Activated CD4-positive, alpha-beta T cell treated with anti-CD3 and anti-CD28 coated beads, Interleukin-2, amount 50 U/mL, for 1 hour (primary cell): Measurements from ENCODE around the gene CCRL2.
"Not testable (repeated sequence)": the region's sequence is repeated elsewhere in the genome, so short reads cannot be mapped to it uniquely, and the experiment has no call there.

Source experiments
- DNase-seq: peaks from one replicate; pipeline ENCODE4 v3.0.0-alpha.2; 2020

The CCRL2 gene

DNA sequence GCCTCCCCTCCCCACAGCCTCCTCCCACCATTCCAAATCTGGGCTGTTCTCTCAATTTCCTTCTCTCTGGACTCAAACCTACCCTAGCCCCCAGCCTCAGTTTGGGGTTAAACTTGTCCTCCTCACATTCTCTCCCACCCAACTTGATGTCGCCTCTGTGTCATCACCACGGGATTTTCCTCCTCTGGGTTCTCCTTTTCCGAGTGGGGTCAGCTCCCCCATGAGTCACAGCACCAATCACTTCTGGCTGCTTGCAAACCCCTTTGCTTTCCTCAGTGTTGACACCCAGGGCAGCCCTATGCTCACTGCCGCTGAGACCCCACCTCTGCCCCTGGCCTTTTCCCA lies 644 bp upstream of the CCRL2 start:
- DNase-seq = no peak

GRCh38 chr3:46407970-46408369 lies 911 bp downstream of the CCRL2 start:
- DNase-seq = no peak

GRCh38 chr3:46408853-46409252 lies 1.8 kb downstream of the CCRL2 start:
- DNase-seq = no peak

DNA sequence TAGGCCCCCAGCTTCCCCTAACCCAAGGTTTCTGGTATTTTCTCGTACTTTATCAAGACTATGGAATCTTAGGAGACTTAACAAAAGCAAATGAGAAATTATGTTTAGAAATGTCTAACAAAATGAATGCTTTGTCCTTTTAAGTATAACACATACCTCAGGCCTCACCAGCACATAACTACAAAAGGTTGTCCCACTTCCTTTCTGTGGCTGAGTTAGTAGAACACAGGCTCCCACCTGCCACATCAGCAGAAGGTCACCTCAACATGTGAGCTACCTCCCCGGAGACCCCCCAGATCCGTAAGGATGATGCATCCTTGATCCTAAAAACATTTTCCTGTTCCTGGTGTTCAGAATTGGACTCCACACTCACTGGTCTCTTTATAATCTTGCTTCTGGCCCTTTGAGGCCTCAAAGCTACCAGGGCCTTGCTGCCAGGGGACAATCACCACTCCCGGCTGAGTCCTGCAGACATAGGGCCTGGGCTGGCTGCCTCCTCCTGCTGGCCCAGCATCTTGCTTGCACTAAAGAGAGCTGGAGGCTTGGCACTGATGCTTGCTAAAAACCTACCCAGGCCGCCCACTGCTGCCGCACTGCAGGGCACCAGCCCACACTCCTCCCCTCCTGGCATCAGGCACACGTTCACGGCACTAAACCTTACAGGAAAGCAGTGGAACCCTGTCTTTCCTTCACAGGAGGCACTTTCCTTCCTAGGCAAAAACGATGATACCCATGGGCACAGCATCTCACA lies 2.9 kb downstream of the CCRL2 start:
- DNase-seq = no peak

DNA sequence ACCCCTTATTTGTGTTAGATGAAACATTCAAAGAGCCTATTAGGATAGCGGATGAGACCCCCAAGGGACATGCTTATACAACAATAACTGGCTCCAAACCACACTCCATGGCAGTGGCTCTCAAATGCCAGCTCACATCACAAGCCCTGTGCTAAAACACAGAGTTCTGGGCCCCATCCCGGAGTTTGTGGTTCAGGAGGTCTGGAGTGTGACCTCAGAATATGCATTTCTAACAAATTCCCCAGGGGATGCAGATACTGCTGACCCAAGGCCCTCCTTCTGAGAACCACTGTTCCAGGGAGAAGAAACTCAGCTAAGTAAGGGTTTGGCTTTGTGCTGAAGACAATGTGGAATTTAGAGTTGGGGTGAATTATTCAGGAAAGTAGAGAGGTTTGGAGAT lies 3.6 kb downstream of the CCRL2 start:
- DNase-seq = no peak

DNA sequence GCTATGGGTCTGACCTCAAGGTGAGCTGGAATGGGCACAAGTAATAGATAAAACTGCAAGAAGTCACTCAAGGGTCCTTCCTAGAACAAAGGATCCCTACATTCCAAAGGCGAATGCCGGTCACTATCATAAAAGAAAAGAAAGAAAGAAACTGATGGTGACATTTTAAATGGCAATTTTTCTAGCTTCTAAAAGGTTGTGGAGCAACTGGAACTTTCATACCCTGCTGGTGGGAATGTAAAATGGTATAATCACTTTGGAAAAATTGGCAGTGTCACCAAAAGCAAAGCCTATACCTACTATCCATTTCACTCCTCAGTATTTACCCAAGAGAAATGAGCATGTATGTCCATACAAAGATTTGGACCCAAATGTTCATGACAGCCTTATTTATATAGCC lies 4.2 kb downstream of the CCRL2 start:
- no peak for DNase-seq

GRCh38 chr3:46412786-46413298 lies 5.8 kb downstream of the CCRL2 start:
- DNase-seq = no peak

GRCh38 chr3:46413951-46414350 lies 6.9 kb downstream of the CCRL2 start:
- DNase-seq = no peak

DNA sequence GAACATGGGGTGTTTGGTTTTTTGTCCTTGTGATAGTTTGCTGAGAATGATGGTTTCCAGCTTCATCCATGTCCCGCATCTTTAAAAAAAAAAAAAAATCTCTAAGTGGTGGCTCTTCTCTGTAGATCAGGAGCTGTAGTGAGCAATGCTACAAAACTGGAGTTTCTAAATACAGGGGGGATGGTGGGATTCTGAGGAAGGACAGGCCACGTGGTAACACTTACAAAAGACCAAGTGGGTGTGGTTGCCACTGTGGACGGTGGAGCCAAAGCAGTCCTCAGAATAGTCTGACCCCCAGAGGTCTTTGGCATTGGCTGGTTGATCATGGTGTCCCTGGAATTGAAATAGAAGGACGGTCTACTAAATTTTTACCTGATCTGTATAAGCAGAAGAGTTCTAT lies 7.7 kb downstream of the CCRL2 start:
- DNase-seq = no peak

GRCh38 chr3:46416125-46416810 lies 9.2 kb downstream of the CCRL2 start:
- DNase-seq = no peak

GRCh38 chr3:46416811-46417510 lies 9.9 kb downstream of the CCRL2 start:
- no peak for DNase-seq

DNA sequence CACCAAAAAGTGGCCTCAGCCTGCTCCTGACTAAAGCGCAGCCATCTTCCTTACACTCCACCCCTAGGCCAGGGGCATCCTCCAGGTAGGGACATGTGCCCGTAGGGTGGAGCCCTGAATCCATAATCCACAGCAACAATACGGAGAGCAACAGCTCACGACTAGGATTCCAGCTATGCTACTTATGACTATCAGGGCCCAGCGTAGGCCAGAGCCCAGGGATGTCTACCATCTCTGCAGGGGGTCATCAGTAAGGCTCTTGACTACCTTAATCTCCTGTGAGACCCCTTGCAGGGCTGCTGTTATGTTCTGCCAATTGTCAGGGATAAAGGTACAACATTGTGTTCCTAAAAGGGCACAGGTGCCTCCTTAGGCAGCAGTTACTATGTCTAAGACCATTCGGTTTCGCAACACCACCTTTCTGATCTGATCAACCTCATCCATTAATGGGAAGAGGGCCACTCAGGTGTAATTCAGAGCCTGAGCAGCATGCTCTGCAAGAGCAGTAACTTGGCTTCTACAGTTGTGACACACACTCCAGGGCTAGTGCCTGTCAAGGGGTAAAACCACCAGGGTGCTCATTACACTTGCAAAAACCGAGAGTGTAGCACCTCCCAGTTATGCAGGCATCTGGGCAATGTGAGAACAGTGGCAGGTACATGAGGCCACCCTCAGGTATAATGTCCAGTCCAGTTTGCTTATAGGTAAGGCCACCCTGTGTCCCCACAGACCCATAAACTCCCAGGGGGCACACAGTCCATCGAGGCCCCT lies 11.0 kb downstream of the CCRL2 start:
- no peak for DNase-seq

GRCh38 chr3:46419816-46420215 lies 12.8 kb downstream of the CCRL2 start:
- no peak for DNase-seq

GRCh38 chr3:46420931-46421330 lies 13.9 kb downstream of the CCRL2 start:
- DNase-seq = no peak

- no peak for DNase-seq
Observed at GRCh38 chr3:46422617-46423016, 15.6 kb downstream of the CCRL2 start.

DNA sequence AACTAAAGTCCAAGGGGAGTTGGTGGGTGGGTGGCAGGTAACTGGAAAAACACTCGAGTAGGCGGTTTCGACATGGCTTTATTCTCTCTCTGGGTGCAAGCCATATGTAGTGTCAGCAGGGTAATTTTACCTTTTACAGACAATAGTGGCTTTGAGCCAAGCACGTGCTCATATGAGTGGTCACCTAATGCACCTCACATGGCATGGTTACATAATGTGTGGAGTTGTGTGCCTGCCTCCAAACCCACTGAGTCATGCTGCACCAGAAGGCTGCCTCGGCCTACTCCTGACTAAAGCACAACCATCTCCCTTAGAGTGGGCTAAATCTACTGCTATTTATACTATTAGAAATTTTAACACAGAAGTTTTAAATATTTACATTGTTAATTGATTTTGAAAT lies 16.5 kb downstream of the CCRL2 start:
- no peak for DNase-seq

- not testable (repeated sequence) for DNase-seq
Observed at GRCh38 chr3:46426476-46426875, 19.4 kb downstream of the CCRL2 start.

- not testable (repeated sequence) for DNase-seq
Observed at GRCh38 chr3:46427404-46427803, 20.3 kb downstream of the CCRL2 start.

DNA sequence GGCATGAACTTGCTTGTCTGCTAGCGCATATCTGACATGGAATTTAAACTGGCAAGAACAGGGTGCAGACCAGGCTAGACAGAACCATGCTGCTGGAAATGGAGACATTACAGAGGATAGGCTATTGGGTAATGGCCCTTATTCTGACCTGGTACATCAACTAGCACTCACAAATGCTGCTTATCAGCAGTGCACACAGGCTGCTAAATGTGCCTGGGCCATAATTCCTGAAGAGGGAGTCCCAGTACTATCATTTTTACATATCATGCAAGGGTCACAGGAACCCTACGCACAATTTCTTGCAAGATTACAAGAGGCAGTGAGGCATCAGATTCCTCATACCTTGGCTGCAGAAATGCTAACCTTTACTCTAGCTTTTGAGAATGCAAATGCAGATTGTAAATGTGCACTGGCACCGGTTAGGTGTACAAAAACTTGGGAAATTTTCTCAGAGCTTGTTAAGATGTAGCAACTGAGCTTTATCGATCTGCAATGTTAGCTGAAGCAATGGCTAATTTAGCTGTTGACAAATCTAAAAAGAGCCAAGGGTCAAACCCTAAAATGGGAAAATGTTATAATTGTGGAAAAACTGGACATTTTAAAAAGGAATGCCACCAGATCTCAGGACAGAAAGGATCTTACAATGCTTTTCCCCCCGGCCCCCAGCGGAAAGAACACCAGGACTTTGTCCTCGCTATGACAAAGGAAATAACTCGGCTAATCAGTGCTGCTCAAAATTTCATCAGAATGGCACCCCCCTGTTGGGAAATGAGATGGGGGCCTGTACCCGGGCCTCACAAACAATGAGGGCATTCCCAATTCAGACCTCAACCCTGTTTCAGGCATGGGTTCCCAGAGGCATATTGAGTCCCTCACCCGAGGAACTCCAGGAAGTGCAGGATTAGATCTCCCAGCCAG lies 21.1 kb downstream of the CCRL2 start:
- no peak for DNase-seq

DNA sequence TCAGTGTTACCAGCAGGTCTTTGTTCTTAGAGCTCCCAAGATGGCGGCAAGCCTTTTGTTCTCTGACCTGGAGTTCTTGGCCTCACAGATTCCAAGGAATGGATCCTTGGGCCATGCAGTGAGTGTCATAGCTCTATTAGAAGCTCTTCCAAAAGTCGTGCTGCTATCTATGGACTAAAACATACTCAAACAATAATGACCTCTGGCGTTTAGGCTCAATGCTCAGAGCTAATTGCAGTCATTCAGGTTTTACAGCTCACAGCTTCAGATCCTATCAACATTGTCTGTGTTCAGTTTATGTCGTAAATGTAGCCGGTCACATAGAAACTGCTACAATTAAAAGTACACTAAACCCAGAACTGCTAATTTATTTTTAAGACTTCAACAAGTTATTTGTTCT lies 22.2 kb downstream of the CCRL2 start:
- DNase-seq = no peak

- no peak for DNase-seq
Observed at GRCh38 chr3:46429671-46430070, 22.6 kb downstream of the CCRL2 start.

- not testable (repeated sequence) for DNase-seq
Observed at GRCh38 chr3:46430879-46431278, 23.8 kb downstream of the CCRL2 start.
